Caco-2 (cell line): ENCODE measurements around the gene TRIM66. TPM values are rescaled to one million over a fixed set of nuclear protein-coding genes. Genes with fewer than 3 reads are reported as not detected.

ENCODE experiments used
- BruUV-seq: library from RNA; stranded (reverse); fragments of 400-500 nt; replicated peaks from 2 replicates; lab custom pipeline; 2021; lab: Mats Ljungman, UMichigan
- CTCF ChIA-PET: fragments of 300-600 bp; sonication (Branson Sonifier 250); formaldehyde crosslinking; loops from one replicate; lab custom pipeline; 2022; ENCODE audit warnings: antibody characterized with exemption; lab: Charles Lee
- POLR2A ChIA-PET: fragments of 300-600 bp; sonication (Branson Sonifier 250); formaldehyde crosslinking; loops from one replicate; lab custom pipeline; 2022; ENCODE audit warnings: antibody characterized with exemption; lab: Charles Lee
- DNase-seq, 2 experiments: peaks; one replicate each; pipeline versions ENCODE4 v3.0.0 to v3.0.0-alpha.2; 2020 to 2022
- H3K27me3 ChIP-seq: replicated peaks from 2 replicates; pipeline ENCODE4 v1.6.0; 2011; ENCODE audit warnings: low read length; ENCODE audit not compliant: control insufficient read depth, insufficient read depth
- H3K36me3 ChIP-seq: 2 replicates; pipeline ENCODE4 v1.5.1; 2011; ENCODE audit warnings: low read length; ENCODE audit not compliant: control insufficient read depth, insufficient read depth
- H3K4me1 ChIP-seq: fragments of 250-450 bp; sonication (Bioruptor Pico); 2 replicates; pipeline ENCODE4 v1.5.1; 2020; ENCODE audit warnings: mild to moderate bottlenecking
- H3K4me3 ChIP-seq: 2 replicates; pipeline ENCODE4 v1.5.1; 2011; ENCODE audit warnings: low read depth, mild to moderate bottlenecking, control low read depth, low read length
- H3K9me3 ChIP-seq: fragments of 250-450 bp; sonication (Bioruptor Pico); 2 replicates; pipeline ENCODE4 v1.5.1; 2020; ENCODE audit warnings: mild to moderate bottlenecking, moderate library complexity
- H3K27ac Mint-ChIP-seq: one replicate; pipeline ENCODE4 v1.8.0; 2022; ENCODE audit warnings: mixed read lengths; ENCODE audit not compliant: unreplicated experiment
- H3K27me3 Mint-ChIP-seq: one replicate; pipeline ENCODE4 v1.8.0; 2022; ENCODE audit warnings: mixed read lengths; ENCODE audit not compliant: insufficient read depth, unreplicated experiment
- H3K36me3 Mint-ChIP-seq: one replicate; pipeline ENCODE4 v1.8.0; 2022; ENCODE audit warnings: mild to moderate bottlenecking, mixed read lengths; ENCODE audit not compliant: insufficient read depth, unreplicated experiment
- H3K4me1 Mint-ChIP-seq: one replicate; pipeline ENCODE4 v1.8.0; 2022; ENCODE audit warnings: low read depth, mixed read lengths; ENCODE audit not compliant: unreplicated experiment
- H3K4me3 Mint-ChIP-seq: one replicate; pipeline ENCODE4 v1.8.0; 2022; ENCODE audit warnings: mild to moderate bottlenecking, moderate library complexity, mixed read lengths; ENCODE audit not compliant: unreplicated experiment
- H3K9me3 Mint-ChIP-seq: one replicate; pipeline ENCODE4 v1.8.0; 2022; ENCODE audit warnings: mixed read lengths; ENCODE audit not compliant: unreplicated experiment
- intact Hi-C: fragments of 100-400 bp; cut with micrococcal nuclease; formaldehyde crosslinking; loops from one replicate; pipeline ENCODE4 v1.10.0; 2022; ENCODE audit not compliant: unreplicated experiment
- total RNA-seq: library from RNA; stranded (reverse); gene quantifications from 2 replicates; pipeline ENCODE4 v1.2.3, GENCODE V29; 2022
- TF ChIP-seq, protein P1 (sequence below), 2 experiments: fragments of 200-600 bp in 1 of 2; IDR thresholded peaks; 1 replicate in 1 of 2; 2 replicates in 1 of 2; pipeline versions ENCODE4 v1.5.1 to v1.8.0; 2011 to 2022; ENCODE audit warnings: antibody characterized with exemption in 1 of 2, control low read depth in 1 of 2, inconsistent platforms in 1 of 2, low read depth in 1 of 2, low read length in 1 of 2, mild to moderate bottlenecking in 1 of 2, moderate library complexity in 1 of 2; ENCODE audit not compliant: insufficient read depth in 1 of 2, severe bottlenecking in 1 of 2, unreplicated experiment in 1 of 2

Gene TRIM66
- total RNA-seq, 1 experiment from 2014 or later, result 18.4 TPM

DNA sequence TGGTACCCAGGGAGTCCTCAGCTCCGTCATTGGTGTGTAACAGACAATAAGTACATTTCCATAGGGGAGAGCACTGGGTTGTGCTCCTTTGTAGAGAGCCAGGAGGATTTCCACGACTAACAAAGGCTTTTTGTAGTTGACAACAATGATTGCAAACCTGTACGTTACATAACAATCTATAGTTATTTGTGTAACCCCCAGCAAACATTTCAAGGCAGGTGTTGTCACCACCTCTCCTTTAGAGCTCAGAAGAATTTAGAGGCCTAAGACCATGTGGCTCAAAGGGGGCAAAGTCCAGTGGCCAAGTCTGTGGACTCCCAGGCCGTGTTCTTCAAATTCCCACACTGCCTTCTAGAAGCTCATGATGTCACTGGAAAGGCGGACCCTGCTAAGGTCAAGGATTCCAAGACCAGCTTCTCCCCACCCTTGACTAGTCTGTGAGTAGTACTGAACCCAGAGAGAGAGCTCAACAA is 15.9 kb upstream of the TRIM66 start:
- POLR2A ChIA-PET, result interaction anchor here (1.0 to 1.2 kb wide), 2 partner anchors 10 to 23 kb away, joined by 3 to 6 read pairs; no protein-coding TSS in a partner anchor
- Mint-ChIP-seq H3K4me1 (peaks cover 22% of the 10 kb centered on the region), H3K27ac (peak overlapping the region; percentile 69), H3K27me3 (no peaks in the 10 kb centered on the region), H3K36me3 (peaks cover 59% of the 10 kb centered on the region), H3K9me3 (no peaks in the 10 kb centered on the region), H3K4me3 (no peak overlapping the region)
- no TSS peak for BruUV-seq
- Histone ChIP-seq H3K9me3 (no peaks in the 10 kb centered on the region), H3K36me3 (peaks cover 3% of the 10 kb centered on the region; the same call in 1 of the 2 replicates), H3K27me3 (no peaks in the 10 kb centered on the region), H3K4me3 (no peak overlapping the region), H3K4me1 (peaks cover 21% of the 10 kb centered on the region)
- DNase-seq, result peak; percentile 71 to 80
- CTCF ChIA-PET, result interaction anchor here (0.9 to 2.1 kb wide), 4 partner anchors 10 to 261 kb away, joined by 3 to 11 read pairs (median 4); partner anchors contain the start of genes RPL27A and TRIM66
- intact Hi-C loops, result loop anchor here (1.0 to 2.0 kb wide), 2 partner anchors 23 to 70 kb away; no protein-coding TSS in a partner anchor
- TF ChIP-seq, protein P1, sequence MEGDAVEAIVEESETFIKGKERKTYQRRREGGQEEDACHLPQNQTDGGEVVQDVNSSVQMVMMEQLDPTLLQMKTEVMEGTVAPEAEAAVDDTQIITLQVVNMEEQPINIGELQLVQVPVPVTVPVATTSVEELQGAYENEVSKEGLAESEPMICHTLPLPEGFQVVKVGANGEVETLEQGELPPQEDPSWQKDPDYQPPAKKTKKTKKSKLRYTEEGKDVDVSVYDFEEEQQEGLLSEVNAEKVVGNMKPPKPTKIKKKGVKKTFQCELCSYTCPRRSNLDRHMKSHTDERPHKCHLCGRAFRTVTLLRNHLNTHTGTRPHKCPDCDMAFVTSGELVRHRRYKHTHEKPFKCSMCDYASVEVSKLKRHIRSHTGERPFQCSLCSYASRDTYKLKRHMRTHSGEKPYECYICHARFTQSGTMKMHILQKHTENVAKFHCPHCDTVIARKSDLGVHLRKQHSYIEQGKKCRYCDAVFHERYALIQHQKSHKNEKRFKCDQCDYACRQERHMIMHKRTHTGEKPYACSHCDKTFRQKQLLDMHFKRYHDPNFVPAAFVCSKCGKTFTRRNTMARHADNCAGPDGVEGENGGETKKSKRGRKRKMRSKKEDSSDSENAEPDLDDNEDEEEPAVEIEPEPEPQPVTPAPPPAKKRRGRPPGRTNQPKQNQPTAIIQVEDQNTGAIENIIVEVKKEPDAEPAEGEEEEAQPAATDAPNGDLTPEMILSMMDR (IDR thresholded peaks at IDR 0.05; ENCODE audit: insufficient read depth in 1 of 2, low read depth in 1 of 2, low read length in 1 of 2, severe bottlenecking in 1 of 2, unreplicated experiment in 1 of 2), result no peak

DNA sequence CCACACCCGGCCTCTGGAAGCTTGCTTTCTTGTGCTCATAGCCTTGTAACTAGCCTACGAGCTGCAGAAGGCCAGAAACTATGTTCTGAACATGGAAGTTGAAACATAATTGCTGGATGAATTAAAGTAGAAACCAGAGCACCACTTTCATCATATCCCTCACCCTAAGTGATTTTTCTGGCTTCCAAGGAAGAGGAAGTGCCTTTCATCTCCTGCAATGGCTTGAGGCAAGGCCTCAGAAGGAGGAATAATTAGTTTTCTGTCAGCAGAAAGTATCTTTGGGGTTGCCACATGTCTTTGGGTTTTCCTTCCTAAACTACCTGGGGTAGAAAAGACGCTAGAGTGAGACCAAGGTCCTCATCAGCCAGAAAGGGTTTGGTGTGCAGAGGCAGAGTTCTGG is 14.6 kb upstream of the TRIM66 start:
- Mint-ChIP-seq H3K4me1 (peaks cover 22% of the 10 kb centered on the region), H3K9me3 (no peaks in the 10 kb centered on the region)
- intact Hi-C loops, result no loop called here

DNA sequence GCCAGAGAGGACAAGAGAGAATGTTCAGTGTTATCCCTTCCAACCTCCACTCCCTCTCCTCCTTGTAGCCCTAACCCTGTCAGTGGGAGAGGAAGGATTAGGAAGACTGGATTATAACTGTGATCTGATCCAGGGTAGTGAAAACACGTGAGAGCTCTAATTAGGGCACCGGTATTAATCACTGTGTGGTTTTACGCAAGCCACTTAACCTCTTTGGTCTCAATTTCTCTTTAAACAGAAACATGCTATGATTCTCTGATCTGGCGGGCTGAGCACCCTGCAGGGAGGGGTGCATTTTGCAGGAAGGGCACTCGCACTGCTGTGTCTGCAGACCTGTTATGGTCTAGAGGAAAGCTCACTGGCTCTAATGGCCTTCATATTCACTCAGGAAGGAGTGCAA is 11.7 kb upstream of the TRIM66 start:
- H3K4me1 Mint-ChIP-seq, result peaks cover 29% of the 10 kb centered on the region
- no peak for DNase-seq
- peaks cover 16% of the 10 kb centered on the region for H3K4me1 ChIP-seq
- H3K27me3 Mint-ChIP-seq, result no peaks in the 10 kb centered on the region
- no peaks in the 10 kb centered on the region for H3K9me3 ChIP-seq
- H3K4me3 Mint-ChIP-seq, result no peak overlapping the region
- no peak overlapping the region for H3K4me3 ChIP-seq
- H3K27ac Mint-ChIP-seq, result no peak overlapping the region
- H3K36me3 Mint-ChIP-seq, result peaks cover 86% of the 10 kb centered on the region
- H3K36me3 ChIP-seq, result peaks cover 7% of the 10 kb centered on the region
- H3K9me3 Mint-ChIP-seq, result no peaks in the 10 kb centered on the region
- intact Hi-C loops, result no loop called here
- H3K27me3 ChIP-seq, result no peaks in the 10 kb centered on the region
- no TSS peak for BruUV-seq
- CTCF ChIA-PET, result no interaction called here
- TF ChIP-seq, protein P1 (IDR thresholded peaks at IDR 0.05; ENCODE audit: insufficient read depth in 1 of 2, low read depth in 1 of 2, low read length in 1 of 2, severe bottlenecking in 1 of 2, unreplicated experiment in 1 of 2), result no peak
- POLR2A ChIA-PET, result no interaction called here

More for the DNA sequence above, 14.6 kb upstream of the TRIM66 start:
- peaks cover 21% of the 10 kb centered on the region for H3K4me1 ChIP-seq
- H3K36me3 ChIP-seq, result peaks cover 7% of the 10 kb centered on the region
- H3K27me3 ChIP-seq, result no peaks in the 10 kb centered on the region
- CTCF ChIA-PET, result no interaction called here
- no peak overlapping the region for H3K4me3 ChIP-seq
- Mint-ChIP-seq H3K27me3 (no peaks in the 10 kb centered on the region), H3K36me3 (peaks cover 67% of the 10 kb centered on the region), H3K4me3 (no peak overlapping the region), H3K27ac (peak overlapping the region; percentile 29)
- POLR2A ChIA-PET, result no interaction called here
- DNase-seq, result no peak
- no peaks in the 10 kb centered on the region for H3K9me3 ChIP-seq
- TF ChIP-seq, protein P1 (IDR thresholded peaks at IDR 0.05; ENCODE audit: insufficient read depth in 1 of 2, low read depth in 1 of 2, low read length in 1 of 2, severe bottlenecking in 1 of 2, unreplicated experiment in 1 of 2), result no peak
- no TSS peak for BruUV-seq
